Measurements from ENCODE around the gene ANKIB1. TPM values are rescaled to one million over a fixed set of nuclear protein-coding genes. Genes with fewer than 3 reads are reported as not detected.
"Not testable (repeated sequence)": the region's sequence is repeated elsewhere in the genome, so short reads cannot be mapped to it uniquely, and the experiment has no call there.

The ANKIB1 gene
- total RNA-seq, 1 experiment from 2014 or later = 30.8 TPM

GRCh38 chr7:92330835-92331438 is 85.2 kb downstream of the ANKIB1 start:
- DNase-seq (ENCODE audit: low read depth) = no peak

- no peak for DNase-seq (ENCODE audit: low read depth)
Measured at GRCh38 chr7:92331508-92331907, 85.7 kb downstream of the ANKIB1 start.

GRCh38 chr7:92332782-92333181 is 87.0 kb downstream of the ANKIB1 start:
- no peak for DNase-seq (ENCODE audit: low read depth)

GRCh38 chr7:92333866-92334265 is 88.1 kb downstream of the ANKIB1 start:
- DNase-seq (ENCODE audit: low read depth) = no peak

GRCh38 chr7:92335574-92335973 is 89.8 kb downstream of the ANKIB1 start:
- DNase-seq (ENCODE audit: low read depth) = no peak

- DNase-seq (ENCODE audit: low read depth) = no peak
Measured at GRCh38 chr7:92336662-92337340, 91.0 kb downstream of the ANKIB1 start.

- DNase-seq (ENCODE audit: low read depth) = no peak
Measured at GRCh38 chr7:92340016-92340415, 94.2 kb downstream of the ANKIB1 start.

- no peak for DNase-seq (ENCODE audit: low read depth)
Measured at GRCh38 chr7:92343714-92344113, 97.9 kb downstream of the ANKIB1 start.

GRCh38 chr7:92352009-92352408 is 106.2 kb downstream of the ANKIB1 start:
- no peak for DNase-seq (ENCODE audit: low read depth)

- no peak for DNase-seq (ENCODE audit: low read depth)
Measured at GRCh38 chr7:92354214-92354613, 108.4 kb downstream of the ANKIB1 start.

- no peak for DNase-seq (ENCODE audit: low read depth)
Measured at GRCh38 chr7:92356406-92356805, 110.6 kb downstream of the ANKIB1 start.

GRCh38 chr7:92357260-92357659 is 111.5 kb downstream of the ANKIB1 start:
- DNase-seq (ENCODE audit: low read depth) = no peak

- not testable (repeated sequence) for DNase-seq (ENCODE audit: low read depth)
Measured at GRCh38 chr7:92359179-92359578, 113.4 kb downstream of the ANKIB1 start.

- no peak for DNase-seq (ENCODE audit: low read depth)
Measured at GRCh38 chr7:92359801-92360200, 114.0 kb downstream of the ANKIB1 start.

- no peak for DNase-seq (ENCODE audit: low read depth)
Measured at GRCh38 chr7:92360387-92360786, 114.6 kb downstream of the ANKIB1 start.

GRCh38 chr7:92362131-92362530 is 116.4 kb downstream of the ANKIB1 start:
- DNase-seq (ENCODE audit: low read depth) = no peak

- no peak for DNase-seq (ENCODE audit: low read depth)
Measured at GRCh38 chr7:92366730-92367129, 121.0 kb downstream of the ANKIB1 start.

- DNase-seq (ENCODE audit: low read depth) = no peak
Measured at GRCh38 chr7:92368741-92369140, 123.0 kb downstream of the ANKIB1 start.

- no peak for DNase-seq (ENCODE audit: low read depth)
Measured at GRCh38 chr7:92375013-92375412, 129.2 kb downstream of the ANKIB1 start.

GRCh38 chr7:92391071-92391470 is 145.3 kb downstream of the ANKIB1 start:
- DNase-seq (ENCODE audit: low read depth) = no peak

- no peak for DNase-seq (ENCODE audit: low read depth)
Measured at GRCh38 chr7:92397542-92397941, 151.8 kb downstream of the ANKIB1 start.

- DNase-seq (ENCODE audit: low read depth) = no peak
Measured at GRCh38 chr7:92400013-92400412, 154.2 kb downstream of the ANKIB1 start.

GRCh38 chr7:92402920-92403759 is 157.4 kb downstream of the ANKIB1 start:
- DNase-seq (ENCODE audit: low read depth) = no peak
